Measurements from ENCODE around the gene ERICH6B. TPM values are rescaled to one million over a fixed set of nuclear protein-coding genes. Genes with fewer than 3 reads are reported as not detected.

Gene ERICH6B
- total and polyA plus RNA-seq, 2 of the 8 experiments (the other 6 are each of a cell fraction or from before 2014, with no cell fraction given), result not detected

DNA sequence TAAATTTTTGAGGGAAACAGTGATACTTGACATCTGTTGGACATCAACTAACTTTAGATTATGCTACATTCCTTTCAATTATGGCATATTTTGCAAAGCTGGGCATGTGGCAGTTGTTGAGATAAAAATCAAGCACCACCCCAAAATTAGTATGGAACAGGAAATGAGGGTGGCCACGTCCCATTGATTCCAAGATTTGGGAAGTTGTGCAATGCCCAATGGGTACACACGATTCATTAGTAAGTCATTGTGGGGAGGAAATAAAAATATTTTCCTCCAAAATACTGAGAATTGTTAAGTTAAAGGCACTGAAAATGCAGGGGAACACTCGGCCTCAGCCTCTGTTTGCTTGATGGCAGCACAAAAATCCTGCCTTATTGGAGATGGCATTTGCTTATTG, 7.6 kb downstream of the ERICH6B start:
- no peak overlapping the region for H2BK5ac ChIP-seq (ENCODE audit: low read depth, low read length)
- H3K4me1 ChIP-seq (replicated peaks in 1 of 4; ENCODE audit: control insufficient read depth in 3 of 4, insufficient read depth in 4 of 4, low read length in 3 of 4), result peaks cover 0 to 9% (median 0%) of the 10 kb centered on the region in 4 experiments; a peak in 1 of 7 replicates
- FAIRE-seq (no peak), DNase-seq (ENCODE audit: low read depth in 1 of 2, low spot score in 2 of 2) (no peak)
- no peak overlapping the region for H3K14ac ChIP-seq (ENCODE audit: insufficient read length)
- H4K5ac ChIP-seq (ENCODE audit: insufficient read length, low read depth, low read length), result no peak overlapping the region
- no peak overlapping the region for H2BK120ac ChIP-seq (replicated peaks; ENCODE audit: low read depth, low read length)
- no peaks in the 10 kb centered on the region for H3K9me3 ChIP-seq (ENCODE audit: insufficient read depth in 2 of 2, low read depth in 1 of 2, low read length in 1 of 2)
- no peak overlapping the region for H3K23ac ChIP-seq (ENCODE audit: insufficient read length)
- ChIA-PET CTCF (ENCODE audit: partially characterized antibody) (interaction anchor here (0.9 to 1.5 kb wide), 2 partner anchors 89 to 714 kb away, joined by 3 read pairs; no protein-coding TSS in a partner anchor), POLR2A (ENCODE audit: partially characterized antibody) (no interaction called here)
- no peaks in the 10 kb centered on the region for H3K27me3 ChIP-seq (replicated peaks in 1 of 4; ENCODE audit: control insufficient read depth in 3 of 4, extremely low read depth in 1 of 4, insufficient read depth in 3 of 4, low read length in 3 of 4)
- H3K4me2 ChIP-seq (ENCODE audit: insufficient read depth in 1 of 2, low read depth in 2 of 2, low read length in 2 of 2), result no peak overlapping the region
- no peak overlapping the region for H4K8ac ChIP-seq (ENCODE audit: extremely low read depth, insufficient read depth, low read length)
- no peak overlapping the region for H3K4ac ChIP-seq (replicated peaks; ENCODE audit: insufficient read length, low read depth, low read length)
- no peak overlapping the region for H4K91ac ChIP-seq (replicated peaks; ENCODE audit: insufficient read length, low read length)
- no peaks in the 10 kb centered on the region for H3K79me2 ChIP-seq (ENCODE audit: control insufficient read depth in 1 of 2, insufficient read depth in 2 of 2, low read length in 2 of 2)
- no peak overlapping the region for H3K56ac ChIP-seq (replicated peaks; ENCODE audit: insufficient read length, low read depth, low read length)
- no peak overlapping the region for H2BK15ac ChIP-seq (ENCODE audit: low read length)
- no peak overlapping the region for H2BK20ac ChIP-seq (ENCODE audit: low read length)
- H2AK5ac ChIP-seq (ENCODE audit: low read depth, low read length), result no peak overlapping the region
- no peaks in the 10 kb centered on the region for H3K23me2 ChIP-seq (ENCODE audit: low read depth, low read length)
- H3K18ac ChIP-seq (ENCODE audit: extremely low read depth, low read length), result no peak overlapping the region
- no peak overlapping the region for H3K9ac ChIP-seq (replicated peaks in 1 of 4; ENCODE audit: extremely low read depth in 1 of 4, low read depth in 3 of 4, low read length in 3 of 4)
- H2BK12ac ChIP-seq (ENCODE audit: low read depth, low read length), result no peak overlapping the region
- 83% methylated on average over 3 of the region's 3 CpGs; no CpG with 5 or more reads in 1 of the 2 experiments for WGBS, 2 experiments (ENCODE audit: extremely low coverage in 1 of 2, insufficient coverage in 1 of 2, insufficient read length in 1 of 2, insufficient replicate concordance in 2 of 2, low coverage in 1 of 2, low lambda C conversion rate in 2 of 2, missing lambda C conversion rate in 1 of 2)
- no peak overlapping the region for H3K27ac ChIP-seq (ENCODE audit: low read depth, low read length)
- H3K4me3 ChIP-seq (ENCODE audit: extremely low read depth in 1 of 4, insufficient read depth in 2 of 4, low read depth in 3 of 4, low read length in 4 of 4), result no peak overlapping the region
- no peaks in the 10 kb centered on the region for H3K36me3 ChIP-seq (ENCODE audit: control insufficient read depth in 2 of 4, insufficient read depth in 4 of 4, low read length in 3 of 4)
- H2AFZ ChIP-seq (ENCODE audit: low read length), result no peak overlapping the region
- no peaks in the 10 kb centered on the region for H3K79me1 ChIP-seq (ENCODE audit: low read depth, low read length)
- no peaks in the 10 kb centered on the region for H4K20me1 ChIP-seq (replicated peaks in 1 of 2; ENCODE audit: control insufficient read depth in 1 of 2, insufficient read depth in 2 of 2, low read length in 2 of 2)
- TF ChIP-seq SIX5 (IDR thresholded peaks at IDR 0.05; ENCODE audit: low read depth, low read length), result no peak
- TF ChIP-seq RNF2 (IDR thresholded peaks at IDR 0.05; ENCODE audit: borderline replicate concordance, low read depth, low read length, missing control alignments, poor library complexity, severe bottlenecking), result no peak
- TF ChIP-seq RFX5 (IDR thresholded peaks at IDR 0.05; ENCODE audit: borderline replicate concordance, low read depth, low read length), result no peak
- TF ChIP-seq, protein P1, sequence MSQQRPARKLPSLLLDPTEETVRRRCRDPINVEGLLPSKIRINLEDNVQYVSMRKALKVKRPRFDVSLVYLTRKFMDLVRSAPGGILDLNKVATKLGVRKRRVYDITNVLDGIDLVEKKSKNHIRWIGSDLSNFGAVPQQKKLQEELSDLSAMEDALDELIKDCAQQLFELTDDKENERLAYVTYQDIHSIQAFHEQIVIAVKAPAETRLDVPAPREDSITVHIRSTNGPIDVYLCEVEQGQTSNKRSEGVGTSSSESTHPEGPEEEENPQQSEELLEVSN (IDR thresholded peaks at IDR 0.05), result no peak
